ENCODE data around the gene GAP43. TPM values are rescaled to one million over a fixed set of nuclear protein-coding genes. Genes with fewer than 3 reads are reported as not detected.

Gene GAP43
- total and polyA plus RNA-seq, 2 of the 13 experiments (the other 11 are each of a cell fraction or from before 2014, with no cell fraction given): not detected

- in situ Hi-C loops (cut with HindIII; ENCODE audit: extremely low pct_ligation_motif_present, low pct_unique_long_range_greater_than_20kb) (loop anchor here (5.0 to 25.0 kb wide), 3 partner anchors 125 to 605 kb away; no protein-coding TSS in a partner anchor), intact Hi-C loops (cut with micrococcal nuclease; ENCODE audit: unreplicated experiment) (loop anchor here (10.0 kb wide), 1 partner anchor 1317 kb away; no protein-coding TSS in a partner anchor)
- FAIRE-seq: no peak
- no peak overlapping the region for H2AFZ ChIP-seq (ENCODE audit: low read length)
- no TSS peak for BruUV-seq (replicated peaks)
- no peaks in the 10 kb centered on the region; a peak in 1 of 5 replicates for H3K36me3 ChIP-seq (replicated peaks in 1 of 2; ENCODE audit: control insufficient read depth in 1 of 2, insufficient read depth in 2 of 2, low read length in 2 of 2)
- H4K20me1 ChIP-seq (ENCODE audit: insufficient read depth, low read length): no peaks in the 10 kb centered on the region
- no peak overlapping the region for H3K4me3 ChIP-seq (replicated peaks in 1 of 3; ENCODE audit: insufficient read depth in 1 of 3, low read depth in 2 of 3, low read length in 3 of 3)
- ChIA-PET POLR2A (no interaction called here), CTCF (ENCODE audit: low intra/inter-chr PET ratio, low total read pairs) (interaction anchor here (0.6 to 1.9 kb wide), 6 partner anchors 9 to 600 kb away, joined by 3 to 10 read pairs (median 6); no protein-coding TSS in a partner anchor)
- H3K9ac ChIP-seq (ENCODE audit: insufficient read depth, low read depth, low read length): no peak overlapping the region
- no peak overlapping the region for H3K27ac ChIP-seq (ENCODE audit: extremely low read length, insufficient read depth, low read length)
- ATAC-seq: no peak
- 95% methylated on average over 4 of the region's 4 CpGs for WGBS (ENCODE audit: low lambda C conversion rate)
- no peak overlapping the region for H3K4me2 ChIP-seq (ENCODE audit: low read depth, low read length)
- no peaks in the 10 kb centered on the region for H3K4me1 ChIP-seq (ENCODE audit: insufficient read depth, low read length)
- DNase-seq (ENCODE audit: low spot score): no peak
- no peaks in the 10 kb centered on the region for H3K27me3 ChIP-seq (ENCODE audit: control insufficient read depth in 1 of 2, insufficient read depth in 2 of 2, low read length in 2 of 2)
- no peaks in the 10 kb centered on the region for H3K9me3 ChIP-seq (ENCODE audit: low read length)
- no peaks in the 10 kb centered on the region for H3K79me2 ChIP-seq (ENCODE audit: insufficient read depth, low read length)
- TF ChIP-seq, protein P1, sequence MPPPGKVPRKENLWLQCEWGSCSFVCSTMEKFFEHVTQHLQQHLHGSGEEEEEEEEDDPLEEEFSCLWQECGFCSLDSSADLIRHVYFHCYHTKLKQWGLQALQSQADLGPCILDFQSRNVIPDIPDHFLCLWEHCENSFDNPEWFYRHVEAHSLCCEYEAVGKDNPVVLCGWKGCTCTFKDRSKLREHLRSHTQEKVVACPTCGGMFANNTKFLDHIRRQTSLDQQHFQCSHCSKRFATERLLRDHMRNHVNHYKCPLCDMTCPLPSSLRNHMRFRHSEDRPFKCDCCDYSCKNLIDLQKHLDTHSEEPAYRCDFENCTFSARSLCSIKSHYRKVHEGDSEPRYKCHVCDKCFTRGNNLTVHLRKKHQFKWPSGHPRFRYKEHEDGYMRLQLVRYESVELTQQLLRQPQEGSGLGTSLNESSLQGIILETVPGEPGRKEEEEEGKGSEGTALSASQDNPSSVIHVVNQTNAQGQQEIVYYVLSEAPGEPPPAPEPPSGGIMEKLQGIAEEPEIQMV (CRISPR knock-in tag; IDR thresholded peaks at IDR 0.05; ENCODE audit: low read depth): no peak
- no peak for TF ChIP-seq HMGA1 (CRISPR knock-in tag; conservative IDR thresholded peaks at IDR 0.05)
- no peak for TF ChIP-seq PRPF4 (IDR thresholded peaks at IDR 0.05; ENCODE audit: low read depth, low read length, poor library complexity, severe bottlenecking)
- no peak for TF ChIP-seq ZBTB20 (CRISPR knock-in tag; IDR thresholded peaks at IDR 0.05; ENCODE audit: borderline replicate concordance, low read depth)
- TF ChIP-seq, protein P2, sequence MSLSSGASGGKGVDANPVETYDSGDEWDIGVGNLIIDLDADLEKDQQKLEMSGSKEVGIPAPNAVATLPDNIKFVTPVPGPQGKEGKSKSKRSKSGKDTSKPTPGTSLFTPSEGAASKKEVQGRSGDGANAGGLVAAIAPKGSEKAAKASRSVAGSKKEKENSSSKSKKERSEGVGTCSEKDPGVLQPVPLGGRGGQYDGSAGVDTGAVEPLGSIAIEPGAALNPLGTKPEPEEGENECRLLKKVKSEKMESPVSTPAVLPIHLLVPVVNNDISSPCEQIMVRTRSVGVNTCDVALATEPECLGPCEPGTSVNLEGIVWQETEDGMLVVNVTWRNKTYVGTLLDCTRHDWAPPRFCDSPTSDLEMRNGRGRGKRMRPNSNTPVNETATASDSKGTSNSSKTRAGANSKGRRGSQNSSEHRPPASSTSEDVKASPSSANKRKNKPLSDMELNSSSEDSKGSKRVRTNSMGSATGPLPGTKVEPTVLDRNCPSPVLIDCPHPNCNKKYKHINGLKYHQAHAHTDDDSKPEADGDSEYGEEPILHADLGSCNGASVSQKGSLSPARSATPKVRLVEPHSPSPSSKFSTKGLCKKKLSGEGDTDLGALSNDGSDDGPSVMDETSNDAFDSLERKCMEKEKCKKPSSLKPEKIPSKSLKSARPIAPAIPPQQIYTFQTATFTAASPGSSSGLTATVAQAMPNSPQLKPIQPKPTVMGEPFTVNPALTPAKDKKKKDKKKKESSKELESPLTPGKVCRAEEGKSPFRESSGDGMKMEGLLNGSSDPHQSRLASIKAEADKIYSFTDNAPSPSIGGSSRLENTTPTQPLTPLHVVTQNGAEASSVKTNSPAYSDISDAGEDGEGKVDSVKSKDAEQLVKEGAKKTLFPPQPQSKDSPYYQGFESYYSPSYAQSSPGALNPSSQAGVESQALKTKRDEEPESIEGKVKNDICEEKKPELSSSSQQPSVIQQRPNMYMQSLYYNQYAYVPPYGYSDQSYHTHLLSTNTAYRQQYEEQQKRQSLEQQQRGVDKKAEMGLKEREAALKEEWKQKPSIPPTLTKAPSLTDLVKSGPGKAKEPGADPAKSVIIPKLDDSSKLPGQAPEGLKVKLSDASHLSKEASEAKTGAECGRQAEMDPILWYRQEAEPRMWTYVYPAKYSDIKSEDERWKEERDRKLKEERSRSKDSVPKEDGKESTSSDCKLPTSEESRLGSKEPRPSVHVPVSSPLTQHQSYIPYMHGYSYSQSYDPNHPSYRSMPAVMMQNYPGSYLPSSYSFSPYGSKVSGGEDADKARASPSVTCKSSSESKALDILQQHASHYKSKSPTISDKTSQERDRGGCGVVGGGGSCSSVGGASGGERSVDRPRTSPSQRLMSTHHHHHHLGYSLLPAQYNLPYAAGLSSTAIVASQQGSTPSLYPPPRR (CRISPR knock-in tag; IDR thresholded peaks at IDR 0.05; ENCODE audit: borderline replicate concordance): no peak
- TF ChIP-seq AGO2 (optimal IDR thresholded peaks at IDR 0.05; ENCODE audit: low read depth, low read length): no peak
- TF ChIP-seq, protein P3, sequence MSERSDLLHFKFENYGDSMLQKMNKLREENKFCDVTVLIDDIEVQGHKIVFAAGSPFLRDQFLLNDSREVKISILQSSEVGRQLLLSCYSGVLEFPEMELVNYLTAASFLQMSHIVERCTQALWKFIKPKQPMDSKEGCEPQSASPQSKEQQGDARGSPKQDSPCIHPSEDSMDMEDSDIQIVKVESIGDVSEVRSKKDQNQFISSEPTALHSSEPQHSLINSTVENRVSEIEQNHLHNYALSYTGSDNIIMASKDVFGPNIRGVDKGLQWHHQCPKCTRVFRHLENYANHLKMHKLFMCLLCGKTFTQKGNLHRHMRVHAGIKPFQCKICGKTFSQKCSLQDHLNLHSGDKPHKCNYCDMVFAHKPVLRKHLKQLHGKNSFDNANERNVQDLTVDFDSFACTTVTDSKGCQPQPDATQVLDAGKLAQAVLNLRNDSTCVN (CRISPR knock-in tag; IDR thresholded peaks at IDR 0.05; ENCODE audit: borderline replicate concordance): no peak
- no peak for TF ChIP-seq SOX5 (CRISPR knock-in tag; IDR thresholded peaks at IDR 0.05; ENCODE audit: borderline replicate concordance)
- no peak for TF ChIP-seq HIC2 (CRISPR knock-in tag; IDR thresholded peaks at IDR 0.05; ENCODE audit: low read depth)
- TF ChIP-seq ZNF441 (CRISPR knock-in tag; IDR thresholded peaks at IDR 0.05; ENCODE audit: borderline replicate concordance): no peak
- no peak for TF ChIP-seq FOXM1 (CRISPR knock-in tag; IDR thresholded peaks at IDR 0.05)
Measured at GRCh38 chr3:115691964-115692363, 68.7 kb downstream of the GAP43 start.
